Uterus (tissue), 4 donors: ENCODE results near the gene CIITA. TPM values are rescaled to one million over a fixed set of nuclear protein-coding genes. Genes with fewer than 3 reads are reported as not detected.
"Not testable (repeated sequence)": the region's sequence is repeated elsewhere in the genome, so short reads cannot be mapped to it uniquely, and the experiment has no call there.

ENCODE experiments used
- DNase-seq, 2 donors: peaks; one replicate each; pipeline ENCODE4 v3.0.0-alpha.2; 2019 to 2020
- H3K27ac ChIP-seq, 2 donors: fragments of 200-600 bp; sonication (generic); 1 replicate in 1 of 2; 2 replicates in 1 of 2; pipeline ENCODE4 v1.5.1; 2016 to 2018
- H3K27me3 ChIP-seq, 2 donors: fragments of 200-600 bp; sonication (generic); one replicate each; pipeline ENCODE4 v1.5.1; 2018 to 2019; ENCODE audit warnings: control low read depth in 1 of 2
- H3K36me3 ChIP-seq, 2 donors: fragments of 200-600 bp; sonication (generic); one replicate each; pipeline ENCODE4 v1.5.1; 2019; ENCODE audit warnings: control low read depth in 1 of 2
- H3K4me1 ChIP-seq, 2 donors: fragments of 200-600 bp; sonication (generic); one replicate each; pipeline ENCODE4 v1.5.1; 2018 to 2019; ENCODE audit warnings: control low read depth in 1 of 2
- H3K4me3 ChIP-seq, 2 donors: fragments of 200-600 bp; sonication (generic); 1 replicate in 1 of 2; 2 replicates in 1 of 2; pipeline ENCODE4 v1.5.1; 2018 to 2019; ENCODE audit warnings: mild to moderate bottlenecking in 1 of 2
- H3K9me3 ChIP-seq, 2 donors: fragments of 200-600 bp; sonication (generic); one replicate each; pipeline ENCODE4 v1.5.1; 2019; ENCODE audit warnings: control low read depth in 1 of 2
- CTCF ChIP-seq, 4 experiments: fragments of 200-600 bp in 2 of 4; fragments of 450-650 bp in 2 of 4; sonication (generic) in 2 of 4; IDR thresholded peaks; one replicate each; pipeline ENCODE4 v1.5.1; 2016 to 2019; ENCODE audit warnings: antibody characterized with exemption in 4 of 4, mild to moderate bottlenecking in 2 of 4, moderate library complexity in 1 of 4
- POLR2A ChIP-seq, 2 donors: fragments of 450-650 bp; IDR thresholded peaks; one replicate each; pipeline ENCODE4 v1.6.1; 2016; ENCODE audit warnings: antibody characterized with exemption in 2 of 2, mild to moderate bottlenecking in 1 of 2, moderate library complexity in 1 of 2
- intact Hi-C: fragments of 100-400 bp; cut with DNase I; formaldehyde crosslinking; loops from one replicate; pipeline ENCODE4 v1.15.1; 2023; ENCODE audit warnings: low total_unique reads
- total RNA-seq, 4 donors: library from RNA; depleted of rRNA in 3 of 4; stranded (reverse); fragments of >200 nt in 3 of 4; gene quantifications; one replicate each; pipeline versions ENCODE4 v1.1.0 to v1.2.4, GENCODE V29; 2014 to 2023
- donor health status: DM: yes; HTN: yes; CAD: no.

CIITA gene
- total RNA-seq, 4 donors from 2014 or later, result 7.1 to 48.3 (median 18.8) TPM

GRCh38 chr16:10964891-10965326 is 87.9 kb downstream of the CIITA start:
- H3K27me3 ChIP-seq, result no peaks in the 10 kb centered on the region
- H3K9me3 ChIP-seq, result no peaks in the 10 kb centered on the region
- H3K4me3 ChIP-seq, result no peak overlapping the region
- no peak for DNase-seq
- no peaks in the 10 kb centered on the region for H3K4me1 ChIP-seq
- H3K36me3 ChIP-seq, result no peaks in the 10 kb centered on the region
- intact Hi-C loops, result loop anchor here (2.0 kb wide), 1 partner anchor 294 kb away; no protein-coding TSS in a partner anchor
- TF ChIP-seq POLR2A (IDR thresholded peaks at IDR 0.05) (no peak), CTCF (IDR thresholded peaks at IDR 0.05) (no peak)
- H3K27ac ChIP-seq, result no peak overlapping the region

- DNase-seq, result no peak
- Histone ChIP-seq H3K9me3 (no peaks in the 10 kb centered on the region), H3K36me3 (no peaks in the 10 kb centered on the region), H3K27me3 (no peaks in the 10 kb centered on the region), H3K4me1 (no peaks in the 10 kb centered on the region), H3K4me3 (no peak overlapping the region), H3K27ac (no peak overlapping the region)
- no peak for TF ChIP-seq POLR2A (IDR thresholded peaks at IDR 0.05)
- no peak for TF ChIP-seq CTCF (IDR thresholded peaks at IDR 0.05)
- intact Hi-C loops, result loop anchor here (2.0 kb wide), 1 partner anchor 293 kb away; no protein-coding TSS in a partner anchor
These were observed 88.5 kb downstream of the CIITA start for GRCh38 chr16:10965440-10966061.

DNA sequence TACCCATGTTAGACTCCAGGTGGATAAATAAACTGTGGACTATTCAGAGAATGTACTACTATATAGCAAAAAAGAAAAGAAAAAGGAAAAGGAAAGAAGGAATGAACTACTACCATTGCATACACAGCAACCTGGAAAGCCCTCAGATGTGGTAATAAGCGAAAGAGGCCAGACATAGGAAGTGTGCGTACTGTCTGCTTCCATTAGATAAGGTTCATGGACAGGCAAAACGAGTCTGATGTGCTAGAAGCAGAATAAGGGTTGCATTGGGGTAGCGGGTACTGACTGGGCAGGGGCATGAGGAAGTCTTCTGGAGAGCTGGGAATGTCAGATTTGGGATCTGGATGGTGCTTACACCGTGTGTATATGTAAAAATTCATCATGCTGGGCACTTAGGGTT is 89.1 kb downstream of the CIITA start:
- Histone ChIP-seq H3K4me3 (no peak overlapping the region), H3K27ac (no peak overlapping the region), H3K4me1 (no peaks in the 10 kb centered on the region), H3K9me3 (no peaks in the 10 kb centered on the region), H3K27me3 (no peaks in the 10 kb centered on the region), H3K36me3 (no peaks in the 10 kb centered on the region)
- intact Hi-C loops, result no loop called here
- no peak for DNase-seq
- no peak for TF ChIP-seq CTCF (IDR thresholded peaks at IDR 0.05)
- TF ChIP-seq POLR2A (IDR thresholded peaks at IDR 0.05), result no peak

DNA sequence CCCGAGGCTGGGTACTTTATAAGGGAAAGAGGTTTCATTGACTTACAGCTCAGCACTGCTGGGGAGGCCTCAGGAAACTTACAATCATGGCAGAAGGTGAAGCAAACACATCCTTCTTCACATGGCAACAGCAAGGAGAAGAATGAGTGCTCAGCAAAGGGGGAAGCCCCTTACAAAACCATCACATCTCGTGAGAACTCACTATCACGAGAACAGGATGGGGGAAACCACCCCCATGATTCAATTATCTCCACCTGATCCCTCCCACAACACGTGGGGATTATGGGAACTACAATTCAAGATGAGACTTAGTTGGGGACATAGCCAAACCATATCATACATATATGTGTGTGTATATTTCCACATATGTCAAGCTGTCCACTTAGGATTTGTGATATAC is 89.6 kb downstream of the CIITA start:
- not testable (repeated sequence) for DNase-seq

DNA sequence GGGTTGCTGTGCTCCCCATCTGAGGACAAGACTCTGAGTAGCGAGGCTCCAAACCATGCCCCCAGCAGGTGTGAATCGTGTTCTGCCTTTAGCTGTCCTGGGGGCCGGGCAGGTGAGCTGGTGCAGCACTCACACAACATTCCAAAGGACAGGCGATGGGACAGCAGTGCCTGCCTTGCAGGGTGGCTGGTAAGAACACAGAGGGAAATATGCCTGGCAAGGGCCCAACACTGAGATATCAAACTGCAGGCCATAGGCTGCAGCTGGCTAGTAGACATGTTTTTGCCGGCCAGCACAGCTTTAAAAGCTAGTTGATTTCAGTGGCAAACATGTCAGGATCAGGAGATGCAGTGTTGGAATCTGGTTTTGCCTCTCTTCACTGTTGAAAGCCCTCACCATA is 91.0 kb downstream of the CIITA start:
- Histone ChIP-seq H3K27me3 (no peaks in the 10 kb centered on the region), H3K36me3 (no peaks in the 10 kb centered on the region), H3K27ac (no peak overlapping the region), H3K9me3 (no peaks in the 10 kb centered on the region), H3K4me1 (no peaks in the 10 kb centered on the region), H3K4me3 (no peak overlapping the region)
- no peak for DNase-seq
- intact Hi-C loops, result no loop called here
- no peak for TF ChIP-seq CTCF (IDR thresholded peaks at IDR 0.05)
- TF ChIP-seq POLR2A (IDR thresholded peaks at IDR 0.05), result no peak

More for the DNA sequence above, 89.6 kb downstream of the CIITA start:
- intact Hi-C loops, H3K4me1 ChIP-seq, H3K9me3 ChIP-seq, H3K4me3 ChIP-seq, H3K27me3 ChIP-seq, H3K36me3 ChIP-seq, H3K27ac ChIP-seq: not testable (repeated sequence)
